GM12891 (cell line): ENCODE data around the gene DDX3Y.

ENCODE experiments used
- POLR2A ChIP-seq: IDR thresholded peaks from 2 replicates; pipeline ENCODE4 v1.6.1; 2011; ENCODE audit warnings: low read depth, low read length, control low read depth
- POLR2AphosphoS5 ChIP-seq: IDR thresholded peaks from 2 replicates; pipeline ENCODE4 v1.6.1; 2011; ENCODE audit warnings: low read depth, low read length, control low read depth
- POU2F2 ChIP-seq: IDR thresholded peaks from 2 replicates; pipeline ENCODE4 v1.6.1; 2011; ENCODE audit warnings: low read depth, mild to moderate bottlenecking, control low read depth, low read length, moderate library complexity
- TAF1 ChIP-seq: IDR thresholded peaks from 2 replicates; pipeline ENCODE4 v1.6.1; 2011; ENCODE audit warnings: low read depth, low read length, control low read depth

DNA sequence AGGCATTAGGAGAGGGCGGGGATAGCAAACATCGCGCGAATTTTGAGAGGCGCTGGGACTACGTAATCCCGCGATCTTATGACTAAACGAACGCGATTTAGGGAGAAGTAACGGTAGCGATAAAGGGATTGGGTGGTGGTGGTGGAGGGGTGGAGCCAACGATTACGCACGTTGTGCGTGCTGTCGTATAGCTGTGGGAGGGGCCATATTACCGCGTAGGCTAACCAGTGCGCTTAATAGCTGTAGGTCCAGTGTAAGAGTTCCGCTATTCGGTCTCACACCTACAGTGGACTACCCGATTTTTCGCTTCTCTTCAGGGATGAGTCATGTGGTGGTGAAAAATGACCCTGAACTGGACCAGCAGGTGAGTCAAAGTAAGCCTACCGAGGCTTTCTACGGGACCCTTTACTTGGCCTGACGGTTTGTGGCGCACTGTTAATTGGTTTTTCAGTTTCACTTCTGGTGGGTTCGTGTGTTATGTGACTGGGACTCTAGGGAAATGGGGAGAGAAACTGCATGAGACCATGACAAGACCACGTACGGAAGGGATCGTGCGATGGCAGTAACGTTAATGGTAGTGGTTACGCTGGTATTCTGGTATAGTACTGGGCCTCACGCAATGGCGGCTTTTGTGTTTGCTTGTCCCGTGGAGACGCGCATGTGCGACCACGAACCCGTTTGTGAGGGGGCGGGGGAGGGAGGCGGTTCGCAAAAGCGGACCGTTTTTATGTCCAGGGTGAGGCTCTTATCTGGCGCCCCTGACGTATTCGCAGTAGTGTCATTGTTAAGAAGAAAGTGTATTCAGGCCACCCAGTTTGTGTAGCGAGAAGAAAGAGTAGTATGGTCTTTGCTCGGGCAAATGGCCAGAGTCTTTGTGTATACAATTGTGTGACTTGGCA, at the start of gene DDX3Y:
- TF ChIP-seq TAF1 (peak; percentile 49; the same call in 1 of the 2 replicates), POLR2A (peak; percentile 91), POU2F2 (peak; percentile 78), POLR2AphosphoS5 (peak; percentile 67; the same call in 1 of the 2 replicates)
